GM19238 (cell line): Measurements from ENCODE around the gene DNAH8.
"Not testable (repeated sequence)": the region's sequence is repeated elsewhere in the genome, so short reads cannot be mapped to it uniquely, and the experiment has no call there.

Experiments used
- DNase-seq: peaks from one replicate; pipeline ENCODE4 v3.0.0; 2011; ENCODE audit warnings: low spot score; ENCODE audit not compliant: insufficient read length

DNAH8 gene

DNA sequence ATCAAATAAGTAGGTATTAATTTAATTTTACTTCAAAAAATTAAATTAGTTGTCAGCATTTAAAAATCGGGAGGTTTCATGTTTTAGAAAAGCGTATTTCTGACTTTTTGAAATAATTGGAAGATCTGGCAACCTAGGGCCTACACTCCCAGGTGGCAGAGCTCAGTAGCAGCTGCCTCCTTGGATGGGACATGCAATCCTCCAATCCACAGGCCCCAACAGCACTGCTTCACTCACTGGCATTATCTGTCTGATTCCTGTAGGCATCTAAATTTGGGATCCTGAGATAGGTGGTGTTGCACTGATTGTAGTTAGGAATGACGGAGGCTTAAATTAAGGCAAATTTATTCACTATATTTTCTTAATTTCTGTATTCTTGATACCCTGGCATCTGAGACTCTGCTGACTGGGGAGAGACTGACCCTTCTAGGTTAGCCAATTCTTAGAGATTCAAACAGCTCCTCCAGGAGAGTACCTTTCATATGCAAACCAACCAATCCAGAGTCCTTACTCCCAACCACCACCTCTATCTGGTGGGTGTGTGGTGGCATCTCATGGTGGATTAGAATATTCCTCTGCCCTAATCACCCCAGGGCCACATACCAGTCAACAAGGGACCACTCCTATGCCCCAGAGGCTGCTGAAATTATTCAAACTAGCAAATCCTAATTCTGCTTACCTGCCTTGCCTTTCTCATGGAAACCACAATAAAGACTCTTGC, 186.9 kb downstream of the DNAH8 start:
- DNase-seq: no peak

DNA sequence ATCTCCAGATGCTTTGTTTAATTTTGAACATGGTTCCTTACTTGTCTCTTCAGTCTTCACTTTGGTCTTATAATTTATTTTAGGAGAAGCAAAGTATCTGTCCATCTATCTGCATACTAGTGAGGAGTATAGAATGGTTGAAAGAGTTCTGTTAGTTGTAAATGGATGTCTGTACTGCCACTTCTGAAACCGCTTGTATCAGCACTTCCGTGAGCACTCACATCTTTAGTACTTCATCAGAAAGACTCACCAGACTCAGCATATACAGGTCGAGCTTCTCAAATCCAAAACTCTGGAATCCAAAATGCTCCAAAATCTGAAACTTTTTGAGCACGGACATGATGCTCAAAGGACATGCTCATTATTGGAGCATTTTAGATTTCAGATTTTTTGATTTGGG, 191.5 kb downstream of the DNAH8 start:
- no peak for DNase-seq

DNA sequence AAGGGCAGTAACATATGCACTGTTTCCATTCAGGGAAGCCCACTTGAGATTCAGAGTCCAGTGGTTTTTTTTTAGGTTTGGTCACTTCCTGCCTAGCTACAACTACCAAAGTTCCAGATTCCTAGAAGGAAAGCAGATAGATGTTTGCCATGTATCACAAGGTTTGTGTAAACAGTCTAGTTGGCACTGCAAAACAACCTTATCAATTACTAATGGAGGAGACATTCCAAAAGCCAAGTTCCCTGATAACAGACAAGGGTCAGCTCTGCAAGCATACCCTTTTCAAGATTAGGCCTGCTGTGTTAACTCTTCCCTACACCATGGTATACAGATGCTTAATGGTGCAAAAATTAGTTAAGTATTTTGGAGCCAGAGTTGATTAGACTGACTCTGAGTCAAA, 192.2 kb downstream of the DNAH8 start:
- DNase-seq: no peak

DNA sequence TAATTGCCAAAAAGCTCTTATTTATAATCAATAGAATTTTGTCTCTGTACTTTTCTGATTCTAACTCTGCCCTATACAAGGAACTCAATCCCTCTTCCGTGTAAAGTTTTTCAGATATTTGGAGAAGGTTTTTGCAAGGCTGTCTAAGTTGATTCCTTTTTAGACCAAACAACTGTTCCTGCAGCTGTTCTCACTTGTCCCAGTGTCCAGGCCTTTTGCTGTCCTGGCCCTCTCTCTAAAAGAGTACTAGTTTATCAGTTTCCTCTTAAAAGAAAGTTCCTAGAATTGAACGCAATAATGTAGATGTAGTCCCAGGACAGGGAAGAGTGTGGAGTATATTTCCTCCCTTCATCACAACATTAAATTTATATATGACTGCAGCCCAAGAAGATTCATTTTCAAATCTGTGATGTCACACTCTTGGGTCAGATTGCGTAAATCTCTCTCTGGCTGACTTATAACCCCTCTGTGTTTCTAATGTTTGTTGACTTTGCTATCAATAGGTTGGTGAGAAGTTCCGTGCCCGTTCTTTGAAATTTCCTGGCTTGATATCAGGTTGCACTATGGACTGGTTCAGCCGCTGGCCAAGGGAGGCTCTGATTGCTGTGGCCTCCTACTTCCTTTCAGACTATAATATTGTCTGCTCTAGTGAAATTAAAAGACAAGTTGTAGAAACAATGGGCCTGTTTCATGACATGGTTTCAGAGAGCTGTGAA, 194.1 kb downstream of the DNAH8 start:
- no peak for DNase-seq

DNA sequence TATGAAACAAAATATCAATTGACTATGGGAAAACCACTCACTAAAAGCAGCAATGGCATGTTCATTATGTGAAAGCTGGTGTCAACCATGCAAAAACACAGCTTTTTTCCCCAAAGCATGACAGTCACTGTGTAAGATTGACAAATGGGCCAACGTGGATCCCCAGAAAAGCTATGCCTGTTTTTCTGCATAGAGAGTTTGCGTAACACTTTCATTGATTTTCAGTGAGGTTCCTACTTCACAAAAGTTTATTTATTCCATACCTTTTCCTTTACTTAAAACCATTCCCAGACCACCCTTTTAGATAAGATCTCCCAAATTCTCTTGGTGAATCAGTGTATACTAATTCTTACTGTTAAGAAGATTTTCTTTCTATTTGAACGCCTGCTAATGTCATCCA, 195.1 kb downstream of the DNAH8 start:
- DNase-seq: no peak

DNA sequence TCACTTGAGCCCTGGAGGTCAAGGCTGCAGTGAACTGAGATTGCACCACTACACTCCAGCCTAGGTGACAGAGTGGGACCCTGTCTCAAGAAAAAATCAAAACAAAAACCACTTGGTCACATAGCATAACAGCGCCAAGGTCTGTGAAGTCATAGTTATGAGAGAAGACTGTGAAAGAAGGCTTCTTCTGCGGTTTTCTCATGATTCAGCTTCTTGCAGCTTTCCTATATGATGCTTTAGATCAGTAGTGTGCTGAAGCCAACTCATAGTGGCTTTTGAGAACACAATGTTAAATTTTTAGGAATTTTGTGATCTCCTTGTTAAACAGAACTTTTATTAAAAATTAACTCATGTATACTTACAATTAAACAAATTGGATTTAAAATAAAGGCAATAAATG, 197.3 kb downstream of the DNAH8 start:
- no peak for DNase-seq

DNA sequence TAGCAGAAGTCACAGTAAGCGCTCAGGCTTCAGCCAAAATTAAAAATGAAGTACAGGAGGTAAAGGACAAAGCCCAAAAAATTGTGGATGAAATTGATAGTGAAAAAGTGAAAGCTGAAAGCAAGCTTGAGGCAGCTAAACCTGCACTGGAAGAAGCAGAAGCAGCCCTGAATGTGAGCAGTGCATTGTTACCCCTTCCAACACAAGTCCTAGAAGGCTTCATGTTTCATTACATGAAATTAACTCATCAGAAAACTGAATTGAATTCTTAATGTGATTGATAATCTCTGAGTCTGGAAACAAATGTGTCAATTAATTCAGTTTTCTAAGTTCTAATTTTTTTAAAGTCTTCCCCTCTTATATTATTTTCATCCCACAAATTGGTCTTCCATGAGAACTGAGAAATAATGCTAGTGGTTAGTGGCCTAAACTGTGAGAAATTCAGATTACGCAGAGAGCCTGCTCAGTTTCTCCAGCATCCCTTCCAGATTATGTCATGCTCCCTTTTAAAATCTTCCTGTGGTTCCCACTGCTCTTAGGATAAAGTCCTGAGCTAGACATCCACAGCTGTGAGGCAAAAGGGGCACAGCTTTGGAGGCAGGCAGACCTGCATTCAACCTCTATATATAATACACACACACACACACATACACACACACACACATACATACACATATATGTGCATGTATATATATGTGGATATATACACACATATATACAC, 200.3 kb downstream of the DNAH8 start:
- DNase-seq: no peak

DNA sequence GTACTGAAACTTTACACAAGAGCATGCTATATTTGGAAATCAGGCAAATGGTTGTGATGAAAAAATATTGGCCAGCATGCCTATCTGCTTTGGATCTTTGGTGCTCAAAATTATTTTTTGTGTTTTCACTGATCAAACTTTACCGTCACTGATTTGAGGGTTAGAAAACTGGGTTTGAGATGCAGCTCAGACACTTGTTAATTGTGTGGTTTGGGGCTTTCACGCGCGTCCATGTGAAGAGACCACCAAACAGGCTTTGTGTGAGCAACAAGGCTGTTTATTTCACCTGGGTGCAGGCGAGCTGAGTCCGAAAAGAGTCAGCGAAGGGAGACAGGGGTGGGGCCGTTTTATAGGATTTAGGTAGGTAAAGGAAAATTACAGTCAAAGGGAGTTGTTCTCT, 206.4 kb downstream of the DNAH8 start:
- not testable (repeated sequence) for DNase-seq

DNA sequence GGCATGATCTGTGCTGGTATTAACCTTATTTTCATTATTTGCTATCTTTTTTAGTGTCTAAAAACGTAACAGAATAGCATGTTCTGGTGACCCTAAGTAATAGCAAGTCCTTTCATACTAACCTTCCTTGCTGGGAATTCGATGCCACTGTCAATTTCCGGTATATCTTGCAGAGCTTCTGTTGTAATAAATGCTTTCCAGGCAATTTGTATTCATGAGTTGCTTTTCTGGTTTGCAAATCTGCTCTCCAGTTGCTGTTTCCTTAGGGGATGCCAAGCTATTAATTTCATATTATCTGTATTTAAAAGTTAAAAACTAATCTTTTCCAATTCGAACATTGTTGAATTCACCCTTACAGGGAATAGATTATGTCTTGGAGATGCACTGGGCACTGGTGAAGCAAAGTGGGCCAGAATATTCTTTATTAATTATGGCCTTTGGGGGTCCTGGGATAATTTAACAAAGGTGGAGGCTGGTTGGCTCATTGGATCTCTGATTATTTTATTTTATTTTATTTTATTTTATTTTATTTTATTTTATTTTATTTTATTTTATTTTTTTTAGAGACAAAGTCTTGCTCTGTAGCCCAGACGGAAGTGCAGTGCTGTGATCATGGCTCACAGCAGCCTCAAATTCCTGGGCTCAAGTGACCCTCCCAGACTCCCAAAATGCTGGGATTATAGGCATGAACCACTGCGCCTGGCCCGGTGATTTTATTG, 209.8 kb downstream of the DNAH8 start:
- DNase-seq: no peak

DNA sequence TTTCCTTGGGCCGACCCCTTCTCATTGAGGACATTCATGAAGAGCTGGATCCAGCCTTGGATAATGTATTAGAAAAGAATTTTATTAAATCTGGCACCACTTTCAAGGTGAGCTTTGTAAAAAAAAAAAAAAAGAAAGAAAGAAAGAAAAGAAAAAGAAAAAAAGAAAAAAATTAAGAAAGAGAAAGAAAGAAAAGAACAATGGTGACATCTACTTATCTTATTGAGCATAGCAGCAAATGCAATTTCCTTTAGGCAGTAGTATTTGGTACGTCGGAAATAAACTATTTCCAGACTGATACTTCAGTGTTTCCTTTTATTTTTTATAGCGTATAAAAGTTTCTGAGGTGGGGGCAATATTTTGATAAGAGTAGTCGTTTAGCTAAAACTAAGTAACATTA, 214.4 kb downstream of the DNAH8 start:
- DNase-seq: no peak

DNA sequence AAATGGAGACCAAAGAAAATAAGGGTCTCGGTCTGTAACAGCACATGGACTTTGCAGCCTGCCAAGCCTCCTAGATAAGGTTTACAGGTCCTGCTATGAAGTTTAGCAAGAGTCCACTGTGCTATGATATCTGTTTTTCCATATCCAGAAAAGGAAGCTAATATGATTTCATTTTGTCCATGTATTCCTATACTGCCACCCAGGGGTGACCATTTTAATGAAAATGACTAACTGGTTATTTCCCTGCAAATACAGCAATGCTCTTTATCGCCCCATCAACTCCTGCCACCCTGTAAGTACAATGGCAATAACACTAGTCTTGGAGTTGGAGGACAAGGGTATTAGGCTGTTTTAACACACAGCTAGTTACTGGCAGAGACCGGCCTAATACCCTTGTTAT, 218.3 kb downstream of the DNAH8 start:
- DNase-seq: no peak

DNA sequence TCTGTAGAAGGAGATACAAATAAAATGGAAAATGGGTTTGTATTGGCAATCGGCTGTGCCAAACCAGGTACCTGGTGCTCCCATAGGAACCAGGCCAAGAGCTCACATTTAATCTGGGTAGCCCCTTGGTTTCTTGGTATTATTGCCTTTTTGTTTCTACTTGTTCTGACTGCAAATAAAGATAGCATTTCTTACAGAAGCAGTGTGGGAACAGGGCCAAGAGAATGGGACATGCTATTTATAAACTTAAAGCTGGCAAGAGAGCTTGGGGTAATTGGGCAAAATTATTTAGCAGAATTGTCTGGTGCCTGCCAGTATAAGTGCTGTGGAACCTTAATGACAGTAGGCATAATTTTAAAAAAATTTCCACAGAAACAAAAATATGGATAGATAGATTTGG, 219.9 kb downstream of the DNAH8 start:
- no peak for DNase-seq

DNA sequence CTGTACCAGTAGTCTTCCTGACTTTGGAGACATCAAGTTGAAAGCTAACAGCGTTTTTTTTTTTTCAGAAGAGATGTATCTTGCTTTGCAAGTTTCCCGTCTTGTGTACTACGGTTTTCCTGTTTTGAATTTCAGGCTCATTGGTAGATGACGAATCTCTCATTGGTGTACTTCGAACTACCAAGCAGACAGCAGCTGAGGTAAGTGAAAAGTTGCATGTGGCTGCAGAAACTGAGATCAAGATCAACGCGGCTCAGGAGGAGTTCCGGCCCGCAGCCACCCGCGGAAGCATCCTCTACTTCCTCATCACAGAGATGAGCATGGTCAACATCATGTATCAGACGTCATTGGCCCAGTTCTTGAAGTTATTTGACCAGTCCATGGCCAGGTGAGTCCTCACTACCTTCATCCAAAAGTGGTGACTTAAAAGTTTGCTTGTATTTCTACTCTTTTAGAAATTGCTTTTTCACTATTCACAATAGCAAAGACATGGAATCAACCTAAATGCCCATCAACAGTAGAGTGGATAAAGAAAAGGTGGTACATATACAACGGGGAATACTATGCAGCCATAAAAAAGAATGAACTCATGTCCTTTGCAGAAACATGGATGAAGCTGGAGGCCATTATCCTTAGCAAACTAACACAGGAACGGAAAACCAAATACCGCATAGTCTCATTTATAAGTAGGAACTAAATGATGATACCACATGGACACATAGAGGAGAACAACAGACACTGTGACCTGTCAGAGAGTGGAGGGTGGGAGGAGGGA, 222.9 kb downstream of the DNAH8 start:
- DNase-seq: no peak

DNA sequence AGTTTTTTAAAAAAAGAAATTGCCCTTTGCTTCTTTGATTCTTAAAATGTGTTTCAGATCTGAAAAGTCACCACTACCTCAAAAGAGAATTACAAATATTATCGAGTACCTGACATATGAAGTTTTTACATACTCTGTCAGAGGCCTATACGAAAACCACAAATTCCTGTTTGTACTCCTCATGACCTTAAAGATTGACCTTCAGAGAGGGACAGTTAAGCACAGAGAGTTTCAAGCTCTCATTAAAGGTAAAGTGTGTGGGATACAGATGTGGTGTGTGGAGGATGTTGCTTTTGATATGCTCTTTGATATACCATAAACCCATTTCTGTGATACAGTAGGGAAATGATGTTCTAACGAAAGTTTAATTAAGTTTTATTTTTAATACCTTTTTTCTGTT, 223.6 kb downstream of the DNAH8 start:
- DNase-seq: no peak

DNA sequence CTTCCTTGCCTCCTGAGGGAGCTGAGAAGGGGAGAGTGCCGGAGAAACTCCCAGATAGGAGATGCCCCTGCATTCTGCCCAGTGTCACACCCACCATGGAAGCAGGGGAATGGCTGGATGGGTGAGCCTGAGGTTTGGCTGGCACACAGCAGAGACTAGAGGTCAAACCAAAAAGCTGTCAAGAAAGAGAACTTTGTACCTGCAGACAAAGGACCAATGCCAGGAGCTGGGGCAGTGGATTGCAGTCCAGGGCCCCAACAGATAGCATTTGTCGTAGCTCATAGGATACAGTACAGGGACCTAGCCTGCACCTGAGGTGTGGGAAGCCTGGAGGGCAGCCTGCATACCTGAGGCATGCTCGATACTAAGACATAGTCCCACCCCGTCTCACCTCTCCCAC, 227.3 kb downstream of the DNAH8 start:
- no peak for DNase-seq

DNA sequence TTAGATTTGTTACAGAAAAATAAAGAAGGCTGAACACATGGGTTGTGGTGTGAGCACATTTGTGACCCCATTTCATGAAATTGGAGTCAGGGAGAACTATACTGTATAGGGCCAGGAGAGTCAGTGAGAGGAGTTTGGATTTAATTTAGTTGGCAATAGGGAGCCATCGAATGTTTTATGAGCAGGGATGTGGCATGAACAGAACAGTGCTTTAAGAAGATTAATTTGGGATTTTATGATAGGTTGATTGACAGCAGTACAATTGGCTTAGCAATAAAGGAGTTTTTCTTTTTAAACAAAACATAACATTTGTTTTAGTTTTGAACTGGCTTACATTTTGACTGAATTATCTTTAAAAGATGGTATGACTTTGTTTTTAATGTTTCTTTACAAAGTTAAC, 227.9 kb downstream of the DNAH8 start:
- DNase-seq: no peak

DNA sequence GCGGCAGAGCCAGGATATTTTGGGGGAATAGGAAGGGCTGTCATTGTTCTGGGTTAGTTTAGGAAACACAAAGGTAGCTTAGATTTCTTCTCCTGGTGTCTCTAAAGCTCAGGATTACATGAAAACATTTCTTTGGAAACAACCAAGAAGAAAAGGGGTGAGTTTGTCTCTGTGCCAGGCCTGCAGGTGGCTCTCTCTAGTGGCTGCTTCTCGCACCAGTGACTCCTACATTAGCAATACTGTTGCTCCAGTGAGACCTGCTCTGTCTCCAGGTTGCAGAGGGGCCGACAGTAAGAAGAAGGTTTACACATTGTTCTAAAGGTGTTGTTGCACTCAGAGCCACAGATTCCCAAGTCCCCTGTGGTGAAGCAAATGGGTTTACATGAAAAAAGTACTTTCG, 228.9 kb downstream of the DNAH8 start:
- DNase-seq: no peak

DNA sequence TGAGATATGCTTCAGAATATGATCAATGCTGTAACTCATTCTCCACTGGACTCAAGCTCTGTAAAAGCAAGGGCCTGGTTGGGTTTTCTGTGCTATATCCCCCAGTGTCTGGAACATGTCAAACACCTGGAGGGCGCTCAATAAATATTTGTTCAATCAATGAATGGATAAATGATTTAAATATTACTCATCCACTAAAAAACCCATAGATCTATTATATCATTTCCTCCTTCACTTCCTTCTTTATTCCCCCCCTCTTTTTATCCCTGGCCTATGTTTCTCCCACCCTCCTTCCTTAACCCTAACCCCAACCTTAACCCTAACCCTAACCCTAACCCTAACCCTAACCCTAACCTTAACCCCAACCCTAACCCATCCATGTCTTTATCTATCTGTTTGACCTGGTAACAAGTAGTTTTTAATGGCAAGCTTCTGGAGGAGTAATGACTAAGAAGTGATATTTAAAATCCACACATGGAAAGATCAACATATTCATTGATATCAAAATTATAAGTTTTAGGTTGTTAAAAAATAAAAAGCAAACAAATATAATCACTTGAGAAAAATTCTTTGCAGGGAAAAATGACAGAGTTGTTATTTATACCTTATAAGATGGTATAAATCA, 229.7 kb downstream of the DNAH8 start:
- DNase-seq: no peak

DNA sequence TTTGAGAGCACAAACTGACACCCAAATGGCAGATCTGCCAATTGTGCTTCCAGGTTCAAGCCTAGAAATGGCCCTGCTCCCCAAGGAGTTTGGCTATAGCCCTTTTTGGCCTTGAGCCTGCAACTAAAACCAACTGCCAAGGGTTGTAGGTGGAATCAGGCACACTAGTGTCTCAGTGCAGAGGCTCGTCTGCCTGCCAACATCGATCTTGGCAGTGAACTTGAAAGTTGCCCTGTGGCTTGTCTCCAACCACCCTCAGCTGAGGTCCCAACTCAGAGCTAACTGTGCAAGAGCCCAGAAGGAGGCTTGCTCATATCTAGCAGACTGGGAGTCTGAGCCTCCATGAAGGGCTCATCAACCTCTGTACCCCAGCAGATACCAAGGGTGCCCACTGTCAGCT, 240.8 kb downstream of the DNAH8 start:
- DNase-seq: no peak

DNA sequence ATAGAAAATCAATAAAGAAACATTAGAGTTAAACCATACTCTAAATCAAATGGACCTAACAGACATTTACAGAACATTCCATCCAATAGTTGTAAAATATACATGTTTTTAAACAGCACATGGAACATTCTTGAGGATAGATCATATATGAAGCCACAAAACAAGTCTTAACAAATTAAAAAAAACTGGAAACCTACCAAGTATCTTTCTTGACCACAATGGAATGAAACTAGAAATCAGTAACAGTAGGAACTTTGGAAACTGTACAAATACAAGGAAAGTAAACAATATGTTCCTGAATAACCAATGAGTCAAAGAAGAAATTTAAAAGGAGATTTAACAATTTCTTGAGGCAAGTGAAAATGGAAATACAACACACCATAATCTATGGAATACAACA, 242.3 kb downstream of the DNAH8 start:
- no peak for DNase-seq

DNA sequence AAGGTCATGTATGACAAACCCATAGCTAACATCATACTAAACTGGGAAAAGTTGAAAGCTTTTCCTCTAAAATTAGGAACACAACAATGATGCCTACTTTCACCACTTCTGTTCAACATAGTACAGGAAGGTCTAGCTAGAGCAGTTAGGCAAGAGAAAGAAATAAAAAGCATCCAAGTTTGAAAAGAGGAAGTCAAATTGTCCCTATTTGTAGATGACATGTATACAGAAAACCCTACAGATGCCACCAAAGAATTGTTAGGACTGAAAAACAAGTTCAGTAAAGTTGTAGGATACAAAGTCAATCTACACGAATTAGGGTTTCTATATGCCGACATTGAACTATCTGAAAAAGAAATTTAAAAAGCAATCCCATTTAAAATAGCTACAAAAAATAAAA, 244.0 kb downstream of the DNAH8 start:
- no peak for DNase-seq
